Measurements from ENCODE around the gene BCKDK. TPM values are rescaled to one million over a fixed set of nuclear protein-coding genes. Genes with fewer than 3 reads are reported as not detected.

BCKDK gene
- total and polyA plus RNA-seq, 2 of the 13 experiments (the other 11 are each of a cell fraction or from before 2014, with no cell fraction given), result 24.9 to 42.6 TPM

DNA sequence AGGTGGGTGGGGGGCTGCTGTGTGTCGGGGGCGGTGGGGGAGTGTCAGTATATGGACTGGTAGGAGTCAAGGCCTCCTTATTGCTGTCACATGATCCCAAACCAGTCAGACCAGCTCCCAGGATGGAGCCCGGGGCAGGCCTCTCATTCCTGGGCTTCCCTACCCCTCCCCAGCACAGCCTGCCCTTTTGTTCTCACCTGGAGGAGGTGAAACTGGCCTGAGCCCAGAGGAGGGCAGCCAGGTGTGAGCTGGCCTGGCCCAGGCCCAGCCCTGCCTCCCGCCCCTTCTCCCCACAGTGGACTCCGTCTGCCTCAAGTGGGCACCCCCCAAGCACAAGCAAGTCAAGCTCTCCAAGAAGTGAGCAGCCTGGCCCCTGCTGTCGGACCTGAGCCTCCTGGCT is 22.7 kb downstream of the BCKDK start:
- no TSS peak for BruUV-seq (replicated peaks)
- in situ Hi-C loops (cut with HindIII; ENCODE audit: extremely low pct_ligation_motif_present, low pct_unique_long_range_greater_than_20kb), result no loop called here
- Histone ChIP-seq H3K4me1 (ENCODE audit: insufficient read depth, low read length) (peaks cover 23% of the 10 kb centered on the region), H3K27ac (ENCODE audit: extremely low read length, insufficient read depth, low read length) (no peak overlapping the region), H3K4me3 (replicated peaks in 1 of 3; ENCODE audit: insufficient read depth in 1 of 3, low read depth in 2 of 3, low read length in 3 of 3) (no peak overlapping the region), H3K36me3 (replicated peaks in 1 of 2; ENCODE audit: control insufficient read depth in 1 of 2, insufficient read depth in 2 of 2, low read length in 2 of 2) (peaks cover 17 to 18% of the 10 kb centered on the region in 2 experiments; a peak in 4 of 5 replicates), H3K79me2 (ENCODE audit: insufficient read depth, low read length) (no peaks in the 10 kb centered on the region), H2AFZ (ENCODE audit: low read length) (no peak overlapping the region), H3K27me3 (ENCODE audit: control insufficient read depth in 1 of 2, insufficient read depth in 2 of 2, low read length in 2 of 2) (peaks cover 2% of the 10 kb centered on the region in 2 experiments; a peak in 2 of 5 replicates), H3K9ac (ENCODE audit: insufficient read depth, low read depth, low read length) (no peak overlapping the region), H4K20me1 (ENCODE audit: insufficient read depth, low read length) (no peaks in the 10 kb centered on the region), H3K4me2 (ENCODE audit: low read depth, low read length) (no peak overlapping the region), H3K9me3 (ENCODE audit: low read length) (no peaks in the 10 kb centered on the region)
- TF ChIP-seq ISL2 (CRISPR knock-in tag; IDR thresholded peaks at IDR 0.05) (no peak), MZF1 (CRISPR knock-in tag; IDR thresholded peaks at IDR 0.05; ENCODE audit: borderline replicate concordance) (no peak), ZNF234 (CRISPR knock-in tag; conservative IDR thresholded peaks at IDR 0.05) (no peak), NFATC3 (CRISPR knock-in tag; IDR thresholded peaks at IDR 0.05) (no peak), U2AF1 (optimal IDR thresholded peaks at IDR 0.05; ENCODE audit: low read depth, low read length) (no peak), TBL1XR1 (IDR thresholded peaks at IDR 0.05; ENCODE audit: borderline replicate concordance, low read length, partially characterized antibody) (no peak), HOXA5 (CRISPR knock-in tag; IDR thresholded peaks at IDR 0.05) (no peak), ZNF788 (CRISPR knock-in tag; IDR thresholded peaks at IDR 0.05; ENCODE audit: borderline replicate concordance) (no peak), ZNF180 (CRISPR knock-in tag; IDR thresholded peaks at IDR 0.05; ENCODE audit: borderline replicate concordance, low read depth) (no peak), MEF2D (CRISPR knock-in tag; IDR thresholded peaks at IDR 0.05) (no peak), ZNF605 (CRISPR knock-in tag; IDR thresholded peaks at IDR 0.05) (no peak), TRIM24 (CRISPR knock-in tag; IDR thresholded peaks at IDR 0.05) (no peak)
- POLR2A ChIA-PET, result interaction anchor here (4.2 kb wide), 1 partner anchor 13 kb away, joined by 17 read pairs; the partner anchor contains the start of gene KAT8
- ATAC-seq, result no peak
- no peak for FAIRE-seq
- no peak for DNase-seq (ENCODE audit: low spot score)
- CTCF ChIA-PET (ENCODE audit: low intra/inter-chr PET ratio, low total read pairs), result no interaction called here
- 98% methylated on average over 4 of the region's 6 CpGs for WGBS (ENCODE audit: low lambda C conversion rate)
- intact Hi-C loops (cut with micrococcal nuclease; ENCODE audit: unreplicated experiment), result no loop called here
